KMS-11 (cell line): ENCODE data around the gene KIAA2012.

Source experiments
- H2AFZ ChIP-seq: fragments of 200-600 bp; sonication (generic); 2 replicates; pipeline ENCODE4 v1.6.1; 2016; ENCODE audit warnings: antibody characterized with exemption, mixed run types, low read depth
- H3K27ac ChIP-seq: fragments of 200-600 bp; sonication (generic); 2 replicates; pipeline ENCODE4 v1.6.1; 2016; ENCODE audit warnings: mild to moderate bottlenecking, mixed run types
- H3K27me3 ChIP-seq: fragments of 200-600 bp; sonication (generic); 2 replicates; pipeline ENCODE4 v1.6.1; 2017; ENCODE audit warnings: mild to moderate bottlenecking, low read depth, mixed run types, moderate library complexity; ENCODE audit not compliant: insufficient read depth
- H3K36me3 ChIP-seq: fragments of 200-600 bp; sonication (generic); 2 replicates; pipeline ENCODE4 v1.6.1; 2017; ENCODE audit warnings: mild to moderate bottlenecking, mixed run types; ENCODE audit not compliant: insufficient read depth
- H3K4me1 ChIP-seq: fragments of 200-600 bp; sonication (generic); 2 replicates; pipeline ENCODE4 v1.6.1; 2016; ENCODE audit warnings: mild to moderate bottlenecking, low read depth, mixed run types; ENCODE audit not compliant: poor library complexity, severe bottlenecking
- H3K4me2 ChIP-seq: fragments of 200-600 bp; sonication (generic); 2 replicates; pipeline ENCODE4 v1.7.0; 2016; ENCODE audit warnings: mild to moderate bottlenecking, mixed run types
- H3K4me3 ChIP-seq: fragments of 200-600 bp; sonication (generic); IDR thresholded peaks from 2 replicates; pipeline ENCODE4 v1.6.1; 2017; ENCODE audit warnings: low read depth, low read length, mixed read lengths; ENCODE audit not compliant: insufficient read depth
- H3K79me2 ChIP-seq: fragments of 200-600 bp; sonication (generic); 2 replicates; pipeline ENCODE4 v1.6.1; 2016; ENCODE audit warnings: low read depth, mixed run types; ENCODE audit not compliant: insufficient read depth
- H3K9ac ChIP-seq: fragments of 200-600 bp; sonication (generic); 2 replicates; pipeline ENCODE4 v1.6.1; 2016; ENCODE audit warnings: mild to moderate bottlenecking, mixed run types
- H4K20me1 ChIP-seq: fragments of 200-600 bp; sonication (generic); 2 replicates; pipeline ENCODE4 v1.6.1; 2016; ENCODE audit warnings: mild to moderate bottlenecking, mixed run types; ENCODE audit not compliant: insufficient read depth
- CTCF ChIP-seq: fragments of 200-600 bp; sonication (generic); conservative IDR thresholded peaks from 2 replicates; pipeline ENCODE4 v1.6.1; 2017; ENCODE audit warnings: low read depth, mild to moderate bottlenecking, antibody characterized with exemption, low read length, moderate library complexity, mixed read lengths

KIAA2012 gene

GRCh38 chr2:202140522-202141252 lies 67.6 kb downstream of the KIAA2012 start:
- Histone ChIP-seq H2AFZ (no peak overlapping the region), H3K27ac (no peak overlapping the region), H4K20me1 (no peaks in the 10 kb centered on the region), H3K79me2 (no peaks in the 10 kb centered on the region), H3K27me3 (no peaks in the 10 kb centered on the region), H3K9ac (no peak overlapping the region), H3K36me3 (no peaks in the 10 kb centered on the region), H3K4me3 (no peak overlapping the region), H3K4me2 (no peak overlapping the region), H3K4me1 (peaks cover 14% of the 10 kb centered on the region)
- no peak for TF ChIP-seq CTCF

GRCh38 chr2:202141329-202141947 lies 68.4 kb downstream of the KIAA2012 start:
- no peak for TF ChIP-seq CTCF
- Histone ChIP-seq H4K20me1 (no peaks in the 10 kb centered on the region), H2AFZ (no peak overlapping the region), H3K4me1 (peaks cover 14% of the 10 kb centered on the region), H3K27ac (no peak overlapping the region), H3K9ac (no peak overlapping the region), H3K27me3 (no peaks in the 10 kb centered on the region), H3K4me2 (no peak overlapping the region), H3K79me2 (no peaks in the 10 kb centered on the region), H3K36me3 (no peaks in the 10 kb centered on the region), H3K4me3 (no peak overlapping the region)

GRCh38 chr2:202142540-202142939 lies 69.5 kb downstream of the KIAA2012 start:
- H3K4me3 ChIP-seq = no peak overlapping the region
- H3K27ac ChIP-seq = no peak overlapping the region
- H4K20me1 ChIP-seq = no peaks in the 10 kb centered on the region
- no peaks in the 10 kb centered on the region for H3K27me3 ChIP-seq
- H3K9ac ChIP-seq = no peak overlapping the region
- H3K36me3 ChIP-seq = no peaks in the 10 kb centered on the region
- no peaks in the 10 kb centered on the region for H3K79me2 ChIP-seq
- no peak for TF ChIP-seq CTCF
- no peak overlapping the region for H2AFZ ChIP-seq
- H3K4me2 ChIP-seq = no peak overlapping the region
- H3K4me1 ChIP-seq = peaks cover 14% of the 10 kb centered on the region

GRCh38 chr2:202147775-202148174 lies 74.7 kb downstream of the KIAA2012 start:
- no peak for TF ChIP-seq CTCF

More at GRCh38 chr2:202147775-202148174, 74.7 kb downstream of the KIAA2012 start:
- Histone ChIP-seq H3K4me3 (no peak overlapping the region), H3K27ac (no peak overlapping the region), H3K9ac (no peak overlapping the region), H3K79me2 (no peaks in the 10 kb centered on the region), H4K20me1 (no peaks in the 10 kb centered on the region), H3K4me2 (no peak overlapping the region), H3K27me3 (no peaks in the 10 kb centered on the region), H3K36me3 (no peaks in the 10 kb centered on the region), H3K4me1 (peaks cover 14% of the 10 kb centered on the region), H2AFZ (no peak overlapping the region)
